Endothelial cell of umbilical vein (primary cell): Measurements from ENCODE around the gene SETD3. TPM values are rescaled to one million over a fixed set of nuclear protein-coding genes. Genes with fewer than 3 reads are reported as not detected.

Experiments used
- BruUV-seq: library from RNA; stranded (reverse); fragments of 400-500 nt; replicated peaks from 2 replicates; lab custom pipeline; 2021; lab: Mats Ljungman, UMichigan
- CTCF ChIA-PET: fragments of 300-600, 350-600 bp; sonication (Branson Sonifier 250); formaldehyde crosslinking; loops from one replicate; lab custom pipeline; 2021; ENCODE audit warnings: antibody characterized with exemption, inconsistent platforms; lab: Charles Lee
- POLR2A ChIA-PET: fragments of 300-600, 350-600 bp; sonication (Branson Sonifier 250); formaldehyde crosslinking; loops from one replicate; lab custom pipeline; 2021; ENCODE audit warnings: antibody characterized with exemption, inconsistent platforms; lab: Charles Lee
- DNase-seq: peaks from one replicate; pipeline ENCODE4 v3.0.0-alpha.2; 2011; ENCODE audit warnings: low read depth, low spot score
- FAIRE-seq: peaks from 2 replicates; lab custom pipeline; 2011; peaks lifted over from hg19 to GRCh38; lab: Jason Lieb, UNC
- H2AFZ ChIP-seq: 2 replicates; pipeline ENCODE4 v1.6.0; 2012; ENCODE audit warnings: low read depth, low read length, control low read depth, inconsistent platforms
- H3K27ac ChIP-seq: 2 replicates; pipeline ENCODE4 v1.5.1; 2011; ENCODE audit warnings: low read depth, mild to moderate bottlenecking, control low read depth, low read length, moderate library complexity; ENCODE audit not compliant: insufficient read depth
- H3K27me3 ChIP-seq, 2 experiments: 2 replicates each; pipeline versions ENCODE4 v1.6.0 to v1.6.1; 2011; ENCODE audit warnings: low read length in 2 of 2, mixed read lengths in 1 of 2; ENCODE audit not compliant: control insufficient read depth in 2 of 2, insufficient read depth in 2 of 2
- H3K36me3 ChIP-seq, 2 experiments: 2 replicates in 1 of 2; 3 replicates in 1 of 2; pipeline ENCODE4 v1.5.1; 2011; ENCODE audit warnings: low read length in 2 of 2, mild to moderate bottlenecking in 1 of 2, moderate library complexity in 1 of 2; ENCODE audit not compliant: control insufficient read depth in 2 of 2, insufficient read depth in 2 of 2; ENCODE audit errors: extremely low read depth in 1 of 2
- H3K4me1 ChIP-seq: 3 replicates; pipeline ENCODE4 v1.5.1; 2011; ENCODE audit warnings: mild to moderate bottlenecking, low read length; ENCODE audit not compliant: control insufficient read depth, insufficient read depth; ENCODE audit errors: extremely low read depth
- H3K4me2 ChIP-seq: 2 replicates; pipeline ENCODE4 v1.6.1; 2011; ENCODE audit warnings: low read length, control low read depth, mixed read lengths; ENCODE audit not compliant: insufficient read depth
- H3K4me3 ChIP-seq, 3 experiments: fragments of 200-600 bp in 1 of 3; sonication (generic), shearing (Covaris generic) in 1 of 3; replicated peaks in 1 of 3; 2 replicates each; pipeline ENCODE4 v1.5.1; 2011 to 2016; ENCODE audit warnings: control low read depth in 3 of 3, low read length in 3 of 3, mild to moderate bottlenecking in 2 of 3, inconsistent platforms in 1 of 3, low read depth in 1 of 3, moderate library complexity in 1 of 3; ENCODE audit not compliant: insufficient read depth in 1 of 3
- H3K79me2 ChIP-seq: 2 replicates; pipeline ENCODE4 v1.6.0; 2012; ENCODE audit warnings: low read length, inconsistent platforms; ENCODE audit not compliant: control insufficient read depth, insufficient read depth
- H3K9ac ChIP-seq: replicated peaks from 2 replicates; pipeline ENCODE3; 2011; ENCODE audit warnings: low read length, control low read depth; ENCODE audit not compliant: insufficient read depth; ENCODE audit errors: extremely low read depth
- H3K9me1 ChIP-seq: replicated peaks from 3 replicates; pipeline ENCODE4 v1.6.0; 2011; ENCODE audit warnings: mild to moderate bottlenecking, low read length; ENCODE audit not compliant: control insufficient read depth, insufficient read depth; ENCODE audit errors: extremely low read depth
- H3K9me3 ChIP-seq: replicated peaks from 2 replicates; pipeline ENCODE4 v1.5.1; 2012; ENCODE audit warnings: low read length, inconsistent platforms; ENCODE audit not compliant: control insufficient read depth, insufficient read depth
- H4K20me1 ChIP-seq: replicated peaks from 2 replicates; pipeline ENCODE3; 2011; ENCODE audit warnings: mild to moderate bottlenecking, low read length; ENCODE audit not compliant: control insufficient read depth, insufficient read depth; ENCODE audit errors: extremely low read depth
- EZH2 ChIP-seq: IDR thresholded peaks from 2 replicates; pipeline ENCODE4 v1.6.1; 2012; ENCODE audit warnings: borderline replicate concordance, low read depth, mild to moderate bottlenecking, moderate library complexity, low read length, inconsistent platforms; ENCODE audit not compliant: severe bottlenecking
- FOS ChIP-seq: IDR thresholded peaks from 2 replicates; pipeline ENCODE4 v1.6.1; 2011; ENCODE audit warnings: mild to moderate bottlenecking, low read length, moderate library complexity, borderline replicate concordance; ENCODE audit not compliant: insufficient read depth
- GATA2 ChIP-seq: IDR thresholded peaks from 2 replicates; pipeline ENCODE4 v1.7.0; 2011; ENCODE audit warnings: low read depth, mild to moderate bottlenecking, moderate library complexity, mixed read lengths, low read length; ENCODE audit not compliant: insufficient read length, insufficient read depth
- JUN ChIP-seq: IDR thresholded peaks from 2 replicates; pipeline ENCODE4 v1.6.1; 2011; ENCODE audit warnings: borderline replicate concordance, low read depth; ENCODE audit not compliant: insufficient read length, insufficient read depth
- MYC ChIP-seq: IDR thresholded peaks from one replicate; pipeline ENCODE4 v1.6.1; 2011; ENCODE audit warnings: mild to moderate bottlenecking, low read depth, low read length
- POLR2A ChIP-seq: IDR thresholded peaks from 2 replicates; pipeline ENCODE4 v1.6.1; 2012; ENCODE audit warnings: low read depth, mild to moderate bottlenecking, control low read depth, low read length
- POLR2AphosphoS5 ChIP-seq: IDR thresholded peaks from 2 replicates; pipeline ENCODE4 v1.6.1; 2012; ENCODE audit warnings: low read depth, mild to moderate bottlenecking, control low read depth, low read length, moderate library complexity; ENCODE audit not compliant: insufficient read depth
- dilution Hi-C: fragments of 300-500 bp; cut with MboI; formaldehyde crosslinking; loops from one replicate; pipeline ENCODE4 v1.15.0; 2019; ENCODE audit warnings: low sequenced_read_pairs; ENCODE audit not compliant: extremely low pct_ligation_motif_present
- intact Hi-C: fragments of 100-400 bp; cut with micrococcal nuclease; formaldehyde crosslinking; loops from one replicate; pipeline ENCODE4 v1.10.0; 2022
- polyA plus RNA-seq, 4 experiments: library from polyadenylated mRNA; depleted of rRNA in 3 of 4; stranded (reverse) in 3 of 4; unstranded in 1 of 4; fragments of >200 nt; gene quantifications; 2 replicates each; pipeline versions ENCODE4 v1.2.1 to v1.2.3, GENCODE V29; 2011 to 2012; ENCODE audit warnings: missing spikeins in 1 of 4
- total RNA-seq: library from RNA; stranded (reverse); gene quantifications from 2 replicates; pipeline ENCODE4 v1.2.3, GENCODE V29; 2021
- TF ChIP-seq, protein P1 (sequence below), 2 donors: IDR thresholded peaks; 1 replicate in 1 of 2; 2 replicates in 1 of 2; pipeline ENCODE4 v1.5.1; 2011; ENCODE audit warnings: low read length in 2 of 2, mild to moderate bottlenecking in 2 of 2, moderate library complexity in 2 of 2, control low read depth in 1 of 2, inconsistent platforms in 1 of 2, low read depth in 1 of 2; ENCODE audit not compliant: insufficient read depth in 1 of 2; ENCODE audit errors: extremely low read depth in 1 of 2
- TF ChIP-seq, protein P2 (sequence below): IDR thresholded peaks from 2 replicates; pipeline ENCODE4 v1.6.1; 2011; ENCODE audit not compliant: insufficient read depth, insufficient read length

Gene SETD3
- total and polyA plus RNA-seq, 2 donors (not counting 3 experiments of a cell fraction or from before 2014, with no cell fraction given): 18.1 to 53.1 TPM

DNA sequence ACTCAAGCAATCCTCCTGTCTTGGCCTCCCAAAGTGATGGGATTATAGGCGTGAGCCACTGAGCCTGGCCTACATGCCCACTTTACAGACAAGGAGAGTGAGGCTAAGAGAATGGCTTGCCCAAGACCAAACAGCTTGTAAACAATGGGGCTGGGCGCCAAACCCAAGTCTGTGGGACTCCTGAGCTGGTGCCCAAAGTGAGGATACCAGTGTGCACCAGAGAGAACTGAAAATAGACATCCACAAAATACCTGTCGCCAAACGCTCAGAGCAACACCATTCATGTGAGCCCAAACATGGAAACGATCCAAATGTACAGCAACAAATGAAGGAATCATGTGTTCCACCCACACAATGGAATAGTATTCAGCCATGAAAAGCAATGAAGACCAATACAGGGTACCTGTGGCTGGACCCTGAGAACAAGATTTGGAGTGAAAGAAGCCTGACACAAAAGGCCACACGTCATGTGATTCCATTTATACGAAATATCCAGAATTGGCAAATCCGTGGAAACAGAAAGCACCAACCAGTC is 38.8 kb upstream of the SETD3 start:
- Histone ChIP-seq H3K9ac (no peak overlapping the region), H2AFZ (no peak overlapping the region), H3K79me2 (no peaks in the 10 kb centered on the region), H3K9me3 (no peaks in the 10 kb centered on the region), H3K27me3 (no peaks in the 10 kb centered on the region), H3K4me1 (peaks cover 9% of the 10 kb centered on the region), H3K4me2 (no peak overlapping the region), H3K9me1 (no peaks in the 10 kb centered on the region), H3K4me3 (no peak overlapping the region), H3K36me3 (no peaks in the 10 kb centered on the region), H4K20me1 (no peaks in the 10 kb centered on the region), H3K27ac (no peak overlapping the region)
- TF ChIP-seq POLR2AphosphoS5 (no peak), FOS (no peak), EZH2 (no peak), POLR2A (no peak), MYC (no peak), JUN (no peak), GATA2 (no peak)
- TF ChIP-seq, protein P1, sequence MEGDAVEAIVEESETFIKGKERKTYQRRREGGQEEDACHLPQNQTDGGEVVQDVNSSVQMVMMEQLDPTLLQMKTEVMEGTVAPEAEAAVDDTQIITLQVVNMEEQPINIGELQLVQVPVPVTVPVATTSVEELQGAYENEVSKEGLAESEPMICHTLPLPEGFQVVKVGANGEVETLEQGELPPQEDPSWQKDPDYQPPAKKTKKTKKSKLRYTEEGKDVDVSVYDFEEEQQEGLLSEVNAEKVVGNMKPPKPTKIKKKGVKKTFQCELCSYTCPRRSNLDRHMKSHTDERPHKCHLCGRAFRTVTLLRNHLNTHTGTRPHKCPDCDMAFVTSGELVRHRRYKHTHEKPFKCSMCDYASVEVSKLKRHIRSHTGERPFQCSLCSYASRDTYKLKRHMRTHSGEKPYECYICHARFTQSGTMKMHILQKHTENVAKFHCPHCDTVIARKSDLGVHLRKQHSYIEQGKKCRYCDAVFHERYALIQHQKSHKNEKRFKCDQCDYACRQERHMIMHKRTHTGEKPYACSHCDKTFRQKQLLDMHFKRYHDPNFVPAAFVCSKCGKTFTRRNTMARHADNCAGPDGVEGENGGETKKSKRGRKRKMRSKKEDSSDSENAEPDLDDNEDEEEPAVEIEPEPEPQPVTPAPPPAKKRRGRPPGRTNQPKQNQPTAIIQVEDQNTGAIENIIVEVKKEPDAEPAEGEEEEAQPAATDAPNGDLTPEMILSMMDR (IDR thresholded peaks at IDR 0.05; ENCODE audit: extremely low read depth in 1 of 2, insufficient read depth in 1 of 2, low read depth in 1 of 2, low read length in 2 of 2): no peak
- TF ChIP-seq, protein P2, sequence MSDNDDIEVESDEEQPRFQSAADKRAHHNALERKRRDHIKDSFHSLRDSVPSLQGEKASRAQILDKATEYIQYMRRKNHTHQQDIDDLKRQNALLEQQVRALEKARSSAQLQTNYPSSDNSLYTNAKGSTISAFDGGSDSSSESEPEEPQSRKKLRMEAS: no peak
- POLR2A ChIA-PET: no interaction called here
- CTCF ChIA-PET: interaction anchor here (0.6 to 1.6 kb wide), 7 partner anchors 19 to 471 kb away, joined by 3 to 7 read pairs (median 3); no protein-coding TSS in a partner anchor
- intact Hi-C loops: no loop called here
- dilution Hi-C loops: no loop called here
- no peak for DNase-seq
- BruUV-seq: no TSS peak
- FAIRE-seq: no peak
